ENCODE measurements around the gene ORAI3. TPM values are rescaled to one million over a fixed set of nuclear protein-coding genes. Genes with fewer than 3 reads are reported as not detected.

Gene ORAI3
- total and polyA plus RNA-seq, 11 donors, result 8.1 to 28.9 (median 11.3) TPM

DNA sequence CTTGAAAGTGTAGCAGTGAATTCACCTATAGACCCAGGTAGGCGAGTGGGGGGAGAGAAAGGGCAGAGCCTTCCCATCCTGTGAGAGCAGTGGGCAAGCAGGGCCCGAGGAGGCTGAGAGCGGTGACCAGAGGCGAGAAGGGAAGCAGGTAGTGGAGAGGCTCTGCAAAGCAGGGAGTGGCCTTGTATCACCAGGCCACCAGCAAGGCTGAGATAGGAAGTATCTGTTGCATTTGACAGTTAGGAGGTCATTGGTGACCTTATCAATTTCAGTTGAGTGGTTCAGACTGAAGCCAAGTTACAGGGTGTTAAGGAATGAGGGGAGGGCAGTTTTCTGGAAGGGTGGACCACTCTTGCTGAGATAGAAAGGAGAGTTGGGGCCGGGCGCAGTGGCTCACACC lies 25.5 kb downstream of the ORAI3 start:
- no peak for DNase-seq
- peaks cover 0 to 100% (median 93%) of the 10 kb centered on the region in 9 donors for H3K36me3 ChIP-seq
- H3K9me3 ChIP-seq, result no peaks in the 10 kb centered on the region
- no peak for ATAC-seq
- no peak for TF ChIP-seq CTCF (IDR thresholded peaks at IDR 0.05)
- TF ChIP-seq POLR2A (IDR thresholded peaks at IDR 0.05), result no peak
- no peak overlapping the region for H3K4me3 ChIP-seq
- no peaks in the 10 kb centered on the region for H3K4me1 ChIP-seq
- no peak overlapping the region for H3K27ac ChIP-seq
- intact Hi-C loops (cut with DNase I), result loop anchor here in 1 of 10 donors (10.0 kb wide), 2 partner anchors 100 to 180 kb away; partner anchors contain the start of genes PRSS36, ZNF646 and ZNF668
- no peaks in the 10 kb centered on the region for H3K27me3 ChIP-seq
- WGBS, 4 donors, result 83 to 96% (median 92%) methylated on average over 6 of the region's 6 CpGs

- WGBS, 4 donors, result 92 to 98% (median 95%) methylated on average over 4 of the region's 4 CpGs
- DNase-seq (no peak), ATAC-seq (no peak)
- peaks cover 0 to 100% (median 93%) of the 10 kb centered on the region in 9 donors for H3K36me3 ChIP-seq
- intact Hi-C loops (cut with DNase I), result loop anchor here in 1 of 10 donors (10.0 kb wide), 2 partner anchors 98 to 178 kb away; partner anchors contain the start of genes PRSS36, ZNF646 and ZNF668
- no peak overlapping the region for H3K4me3 ChIP-seq
- H3K27ac ChIP-seq, result no peak overlapping the region
- no peaks in the 10 kb centered on the region for H3K9me3 ChIP-seq
- TF ChIP-seq POLR2A (IDR thresholded peaks at IDR 0.05) (no peak), CTCF (IDR thresholded peaks at IDR 0.05) (no peak)
- no peaks in the 10 kb centered on the region for H3K4me1 ChIP-seq
- no peaks in the 10 kb centered on the region for H3K27me3 ChIP-seq
Observed at GRCh38 chr16:30976486-30976885, 27.6 kb downstream of the ORAI3 start.

- intact Hi-C loops (cut with DNase I), result loop anchor here in 1 of 10 donors (10.0 kb wide), 2 partner anchors 97 to 177 kb away; partner anchors contain the start of genes PRSS36, ZNF646 and ZNF668
- H3K9me3 ChIP-seq, result no peaks in the 10 kb centered on the region
- TF ChIP-seq CTCF (IDR thresholded peaks at IDR 0.05), result peak in 5 of 12 donors; percentile 10 to 22 (median 16)
- no peak for TF ChIP-seq POLR2A (IDR thresholded peaks at IDR 0.05)
- peaks cover 0 to 100% (median 88%) of the 10 kb centered on the region in 9 donors for H3K36me3 ChIP-seq
- no peak overlapping the region for H3K4me3 ChIP-seq
- 76 to 86% (median 83%) methylated on average over 8 to 17 of the region's 17 CpGs for WGBS, 4 donors
- DNase-seq (no peak), ATAC-seq (no peak)
- no peaks in the 10 kb centered on the region for H3K27me3 ChIP-seq
- H3K4me1 ChIP-seq, result no peaks in the 10 kb centered on the region
- H3K27ac ChIP-seq, result no peak overlapping the region
Observed at GRCh38 chr16:30977502-30977901, 28.6 kb downstream of the ORAI3 start.

GRCh38 chr16:30979170-30980022 lies 30.5 kb downstream of the ORAI3 start:
- peaks cover 0 to 97% (median 77%) of the 10 kb centered on the region in 9 donors for H3K36me3 ChIP-seq
- DNase-seq (no peak), ATAC-seq (no peak)
- no peaks in the 10 kb centered on the region for H3K27me3 ChIP-seq
- 92 to 94% (median 92%) methylated on average over 29 to 62 of the region's 62 CpGs for WGBS, 4 donors
- H3K9me3 ChIP-seq, result no peaks in the 10 kb centered on the region
- no peak overlapping the region for H3K27ac ChIP-seq
- TF ChIP-seq POLR2A (IDR thresholded peaks at IDR 0.05) (no peak), CTCF (IDR thresholded peaks at IDR 0.05) (no peak)
- H3K4me1 ChIP-seq, result peaks cover 0 to 2% (median 0%) of the 10 kb centered on the region in 12 donors
- H3K4me3 ChIP-seq, result no peak overlapping the region
- intact Hi-C loops (cut with DNase I), result loop anchor here in 9 of 10 donors (5.0 to 10.0 kb wide), 10 partner anchors 95 to 895 kb away; partner anchors contain the start of genes VKORC1 (in 2 of the 9), ZNF646 (in 2 of the 9), ZNF668 (in 2 of the 9) and ZNF843 (in 2 of the 9)
